Embryonic facial prominence (tissue), 1 donor: ENCODE measurements around the gene FOXF1.

ENCODE experiments used
- DNase-seq: peaks from one replicate; pipeline ENCODE4 v3.0.0-alpha.2; 2016; ENCODE audit errors: extremely low spot score

The FOXF1 gene

GRCh38 chr16:86504315-86505184 is 5.8 kb upstream of the FOXF1 start:
- DNase-seq, result no peak

- DNase-seq, result no peak
Observed at GRCh38 chr16:86505185-86505898, 5.0 kb upstream of the FOXF1 start.

GRCh38 chr16:86505899-86506864 is 4.1 kb upstream of the FOXF1 start:
- no peak for DNase-seq

DNA sequence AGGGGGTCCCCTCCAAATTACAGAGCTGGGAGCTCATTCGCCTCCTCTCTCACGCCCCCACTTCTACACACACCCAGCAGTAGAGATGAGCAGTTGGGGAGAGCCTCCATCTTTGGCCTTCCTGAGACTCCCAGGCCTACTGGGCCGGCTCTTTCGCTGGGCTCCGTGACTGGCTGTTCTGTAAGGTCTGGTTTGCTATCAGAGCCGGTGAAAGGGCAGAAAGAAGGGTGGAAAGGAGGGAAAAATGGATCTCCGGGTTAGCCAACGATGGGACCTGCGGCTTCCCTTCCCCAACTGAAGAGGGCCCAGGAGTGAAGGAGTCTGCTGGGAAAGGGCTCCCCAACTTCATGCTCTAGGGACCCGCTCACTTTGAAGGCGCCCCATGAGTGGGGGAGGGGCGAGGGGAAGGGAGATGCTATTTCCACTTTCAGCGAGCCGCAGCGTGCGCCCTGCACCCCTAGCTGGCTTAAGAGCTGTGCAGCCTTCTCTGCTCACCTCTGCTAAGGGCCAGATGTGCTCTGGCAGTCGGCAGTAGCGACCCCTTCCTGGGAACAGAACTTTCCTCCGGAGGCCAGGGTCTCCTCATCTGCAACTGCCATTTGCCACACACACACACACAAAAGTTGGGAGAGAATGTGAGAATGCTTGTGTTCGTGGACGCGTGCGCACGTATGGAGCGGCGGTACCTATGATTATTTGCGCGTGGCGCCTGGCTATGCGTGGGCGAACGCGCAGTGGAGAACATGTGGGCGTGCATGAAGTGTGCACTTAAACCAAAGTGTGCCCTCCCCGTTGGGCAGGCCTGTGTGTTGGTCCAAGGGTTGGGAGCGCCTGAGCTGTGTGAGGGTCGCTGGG is 2.9 kb upstream of the FOXF1 start:
- no peak for DNase-seq

DNA sequence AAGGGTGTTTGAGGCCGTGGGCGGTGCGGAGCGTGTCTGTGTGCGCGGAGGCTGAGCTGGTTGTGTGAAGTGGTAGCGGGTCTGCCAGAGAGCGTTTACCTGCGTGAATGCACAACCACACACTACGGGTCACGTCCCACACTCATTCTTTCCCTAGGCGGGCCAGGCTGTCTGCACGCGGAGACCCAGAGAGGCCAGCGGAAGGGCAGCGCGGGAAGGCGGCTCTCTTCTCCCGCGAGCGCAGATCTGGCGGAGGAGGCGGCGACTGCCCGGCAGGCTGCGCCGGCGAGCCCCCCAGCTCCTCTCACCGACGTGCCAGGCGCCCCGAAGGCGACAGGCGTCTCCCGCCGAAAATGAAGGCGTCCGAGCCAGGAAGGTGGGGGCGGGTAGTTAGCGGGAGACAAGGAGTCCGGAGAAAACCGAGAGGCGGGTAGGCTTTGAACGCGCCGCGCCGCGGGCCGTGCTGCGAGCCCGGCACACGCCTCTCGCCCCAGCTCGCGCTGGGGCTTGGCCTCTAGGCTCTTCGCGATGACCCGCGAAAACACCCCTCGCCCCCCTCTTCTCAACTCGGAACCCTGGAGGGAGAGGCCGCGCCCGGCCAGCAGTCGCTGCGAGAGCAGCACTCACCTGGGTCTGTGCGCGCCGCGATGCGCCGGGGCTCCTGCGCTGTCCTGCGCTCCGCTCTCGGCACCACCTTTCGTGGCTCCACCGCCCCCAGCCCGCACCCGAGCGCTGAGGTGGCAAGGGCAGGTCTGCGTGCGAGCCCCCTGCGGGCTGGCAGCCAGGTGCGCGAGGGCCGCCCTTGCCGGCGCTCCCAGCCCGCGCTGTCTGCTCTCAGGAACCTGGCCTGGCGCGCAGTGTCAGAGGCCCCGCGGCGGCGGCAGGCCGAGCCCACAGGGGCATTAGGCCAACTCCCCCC is 2.0 kb upstream of the FOXF1 start:
- no peak for DNase-seq

GRCh38 chr16:86508947-86509758 is 1.2 kb upstream of the FOXF1 start:
- no peak for DNase-seq

DNA sequence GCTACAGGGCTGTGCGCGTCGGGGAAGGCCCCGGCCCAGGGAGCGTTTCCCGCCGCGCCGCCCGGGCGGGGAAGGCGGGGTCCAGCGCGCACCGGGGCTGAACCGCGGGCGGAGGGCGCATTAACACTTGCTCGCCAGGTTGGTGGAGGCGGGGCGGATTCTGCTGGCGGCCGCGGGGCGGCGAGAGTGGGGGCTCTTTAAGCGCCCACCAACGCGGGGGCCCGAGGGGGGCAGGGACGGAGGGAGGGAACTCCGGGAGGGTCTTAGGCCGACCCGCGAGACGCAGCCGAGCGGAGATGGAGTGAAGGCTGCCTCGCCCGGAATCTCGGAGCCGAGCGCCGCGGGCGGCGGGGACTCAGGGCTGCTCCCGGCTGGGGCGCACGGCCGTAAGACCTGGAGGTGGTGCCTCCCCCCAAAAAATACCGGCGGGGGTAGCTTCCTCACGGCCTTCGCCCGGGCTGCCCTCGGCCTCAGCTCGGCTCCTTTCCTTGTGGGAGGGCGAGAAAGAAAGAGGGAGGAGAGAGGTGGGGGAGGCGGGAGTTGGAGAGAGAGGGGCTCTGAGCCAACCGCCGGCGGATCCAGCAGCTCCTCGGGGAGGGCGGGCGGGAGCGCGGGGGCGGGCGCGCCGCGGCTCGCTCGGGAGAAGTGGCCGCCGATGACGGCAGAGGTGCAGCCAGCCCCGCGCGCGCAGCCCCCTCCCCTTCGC is 415 bp upstream of the FOXF1 start:
- DNase-seq, result no peak

- no peak for DNase-seq
Observed at GRCh38 chr16:86511317-86512161, 1.2 kb downstream of the FOXF1 start.

DNA sequence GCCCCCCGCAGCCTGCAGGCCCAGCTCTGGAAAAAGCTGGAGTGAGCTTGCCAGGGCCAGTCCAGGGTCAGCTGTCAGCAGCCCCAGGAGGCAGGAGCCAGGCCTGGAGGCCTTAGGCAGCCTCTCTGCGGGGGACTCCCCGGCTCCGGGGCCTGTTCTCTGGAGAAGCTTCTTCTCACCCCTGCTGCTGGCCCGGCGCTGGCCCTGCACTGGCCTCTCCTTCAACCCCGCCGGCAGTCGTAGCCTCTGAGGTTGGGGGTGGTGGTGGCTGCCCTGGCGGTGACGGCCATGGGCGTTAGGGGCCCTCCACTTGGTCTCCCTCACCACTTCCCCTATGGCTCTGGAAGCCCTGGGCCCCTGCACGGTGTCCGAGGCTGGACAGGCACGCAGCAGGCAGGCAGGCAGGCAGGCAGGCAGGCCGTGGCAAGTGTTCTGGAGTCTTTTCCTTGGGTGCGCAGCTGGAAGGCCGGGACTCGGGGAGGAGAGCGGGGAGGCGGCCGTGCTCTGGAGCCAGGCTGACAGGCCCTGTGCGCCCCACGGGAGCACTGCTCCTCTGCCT is 2.1 kb downstream of the FOXF1 start:
- DNase-seq, result no peak

DNA sequence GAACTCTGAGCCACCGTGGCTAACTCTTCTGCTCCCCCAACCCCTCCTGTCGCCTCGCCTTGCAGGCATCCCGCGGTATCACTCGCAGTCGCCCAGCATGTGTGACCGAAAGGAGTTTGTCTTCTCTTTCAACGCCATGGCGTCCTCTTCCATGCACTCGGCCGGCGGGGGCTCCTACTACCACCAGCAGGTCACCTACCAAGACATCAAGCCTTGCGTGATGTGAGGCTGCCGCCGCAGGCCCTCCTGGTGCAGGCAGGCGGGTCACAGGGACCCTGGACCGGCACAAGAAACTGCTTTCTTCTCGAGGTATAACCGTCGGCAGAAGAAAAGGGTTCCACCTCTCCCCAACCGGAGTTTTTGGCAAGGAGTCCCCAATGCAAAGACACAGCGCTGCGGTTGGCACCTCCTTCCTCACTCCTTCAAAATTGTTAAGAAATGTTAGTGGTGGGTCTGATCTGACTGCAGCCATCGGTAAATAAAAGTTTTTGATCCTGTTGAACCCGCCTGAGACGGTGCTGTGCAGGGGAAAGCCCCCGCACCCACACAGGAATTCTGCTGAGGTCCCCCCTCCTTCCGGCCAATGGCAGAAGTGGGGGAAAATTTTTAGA is 2.6 kb downstream of the FOXF1 start:
- DNase-seq, result no peak

DNA sequence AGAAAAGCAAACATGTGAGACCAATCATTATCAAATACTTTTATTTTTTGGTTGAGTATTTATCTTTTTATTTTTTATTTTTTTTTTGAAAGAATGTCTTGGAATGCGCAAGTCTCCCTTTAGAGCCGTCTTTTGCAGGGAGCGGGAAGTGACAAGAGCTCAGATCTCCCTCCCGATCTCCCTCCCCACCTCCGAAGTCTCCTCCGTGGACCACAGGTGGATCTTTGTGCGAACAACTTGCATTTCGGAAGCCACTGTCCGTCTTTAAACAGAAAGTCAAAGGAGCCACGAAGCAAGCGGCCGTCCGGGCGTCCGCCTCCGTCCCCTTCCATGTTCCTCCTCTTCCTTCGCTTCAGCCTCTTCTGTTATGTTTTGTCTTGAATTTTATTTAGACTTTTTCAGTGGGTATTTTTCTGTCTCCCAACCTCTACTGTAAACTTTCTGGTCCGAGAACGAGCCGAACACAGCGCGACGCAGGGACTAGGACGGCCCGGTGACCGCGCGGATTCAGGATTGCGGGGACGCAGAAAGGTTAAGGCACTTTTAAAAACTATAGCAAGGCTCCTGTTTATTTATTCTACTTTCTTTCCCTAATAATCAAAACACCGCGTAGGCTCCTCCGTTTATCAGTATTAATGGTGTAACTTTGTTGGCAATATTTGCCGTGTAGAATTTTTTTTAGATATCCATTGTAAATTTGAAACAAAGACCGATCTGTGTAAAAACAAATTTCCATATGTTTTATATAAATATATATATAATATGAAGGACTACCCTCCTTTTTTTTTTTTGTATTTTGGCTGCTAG is 3.3 kb downstream of the FOXF1 start:
- no peak for DNase-seq

DNA sequence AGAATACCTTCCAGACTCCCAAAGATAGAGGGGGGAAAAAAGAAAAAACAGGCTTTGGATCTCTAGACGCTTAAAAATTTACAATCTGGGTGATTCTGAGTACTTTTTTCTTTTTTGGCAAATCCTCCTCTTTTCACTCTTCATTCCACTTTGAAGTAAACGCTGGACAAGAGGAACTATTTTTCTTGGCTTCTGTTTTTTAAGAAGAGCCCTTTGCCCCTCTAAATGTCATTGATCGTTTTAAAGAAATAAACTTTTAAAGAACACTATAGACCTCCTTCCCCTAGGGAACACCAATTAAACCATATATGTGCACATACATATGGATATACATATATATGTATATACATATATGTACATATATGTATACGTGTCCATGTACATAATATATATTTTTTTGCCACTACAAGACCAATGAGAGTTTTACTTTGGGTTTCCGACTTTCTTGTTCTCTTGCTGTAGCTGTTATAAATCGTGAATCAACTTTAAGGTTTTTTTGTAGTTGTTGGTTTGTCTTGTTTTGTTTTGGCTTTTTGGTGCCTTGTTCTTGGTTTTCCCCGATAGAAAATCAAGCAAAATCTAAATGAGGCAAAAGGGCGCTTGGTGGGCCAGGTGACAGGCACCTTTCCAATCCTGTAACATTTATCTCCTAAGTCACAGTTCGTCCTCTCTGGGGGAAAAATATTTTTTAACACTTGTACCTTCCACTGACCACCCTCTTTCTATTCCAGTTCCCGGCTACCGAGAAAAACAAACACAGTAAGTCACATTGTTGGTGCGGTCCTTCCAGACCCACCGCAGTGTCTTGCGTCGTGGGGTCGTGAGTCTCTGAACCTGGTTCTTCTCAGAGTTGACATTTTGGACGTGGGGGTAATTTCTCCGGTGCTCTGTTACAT is 4.4 kb downstream of the FOXF1 start:
- no peak for DNase-seq

GRCh38 chr16:86515413-86515776 is 5.1 kb downstream of the FOXF1 start:
- no peak for DNase-seq

- no peak for DNase-seq
Observed at GRCh38 chr16:86515777-86516622, 5.7 kb downstream of the FOXF1 start.
